HEK293 (cell line): Measurements from ENCODE around the gene CLIC4.

Source experiments
- CTCF ChIA-PET: fragments of 350-600 bp; formaldehyde crosslinking; extraction: SDS; loops from one replicate; lab custom pipeline; 2021; ENCODE audit warnings: antibody characterized with exemption; lab: Yijun Ruan, JAX
- POLR2A ChIA-PET: fragments of 300-600 bp; formaldehyde crosslinking; extraction: SDS; loops from one replicate; lab custom pipeline; 2020; ENCODE audit warnings: antibody characterized with exemption, inconsistent platforms; lab: Yijun Ruan, JAX
- H3K27ac ChIP-seq: fragments of 200-500 bp; sonication (Bioruptor generic); 2 replicates; pipeline ENCODE4 v1.5.1; 2014; ENCODE audit warnings: low read depth, low read length, control low read depth, inconsistent platforms; ENCODE audit errors: extremely low read depth
- H3K36me3 ChIP-seq, 2 experiments: fragments of 200-500 bp in 1 of 2; sonication (Bioruptor generic) in 1 of 2; 1 replicate in 1 of 2; 2 replicates in 1 of 2; pipeline ENCODE4 v1.5.1; 2014 to 2017; ENCODE audit warnings: inconsistent platforms in 2 of 2, low read length in 2 of 2; ENCODE audit not compliant: control insufficient read depth in 2 of 2, insufficient read depth in 1 of 2
- H3K4me1 ChIP-seq: fragments of 200-500 bp; sonication (Bioruptor generic); 2 replicates; pipeline ENCODE4 v1.5.1; 2014; ENCODE audit warnings: mild to moderate bottlenecking, low read length, inconsistent platforms; ENCODE audit not compliant: control insufficient read depth, insufficient read depth
- H3K4me3 ChIP-seq: 2 replicates; pipeline ENCODE4 v1.5.1; 2011; ENCODE audit warnings: low read depth, mild to moderate bottlenecking, control low read depth, low read length, moderate library complexity
- H3K9me3 ChIP-seq: fragments of 200-500 bp; sonication (Bioruptor generic); 2 replicates; pipeline ENCODE4 v1.5.1; 2014; ENCODE audit warnings: low read depth, low read length, inconsistent platforms; ENCODE audit not compliant: control insufficient read depth, insufficient read depth
- PRDM1 ChIP-seq: fragments of 450-650 bp; formaldehyde crosslinking; IDR thresholded peaks from 2 replicates; pipeline ENCODE4; 2016; ENCODE audit warnings: missing biosample characterization, missing genetic modification characterization
- SETDB1 ChIP-seq: IDR thresholded peaks from one replicate; pipeline ENCODE4 v1.6.1; 2017; ENCODE audit warnings: mild to moderate bottlenecking, low read length, moderate library complexity, mixed read lengths; ENCODE audit not compliant: insufficient read length
- ZBTB21 ChIP-seq: fragments of 450-650 bp; formaldehyde crosslinking; IDR thresholded peaks from 2 replicates; pipeline ENCODE4 v1.5.1; 2017; ENCODE audit warnings: missing biosample characterization, missing genetic modification characterization
- ZNF121 ChIP-seq: fragments of 450-650 bp; formaldehyde crosslinking; IDR thresholded peaks from 2 replicates; pipeline ENCODE4 v1.5.1; 2016; ENCODE audit warnings: missing biosample characterization, missing genetic modification characterization
- ZNF311 ChIP-seq: fragments of 450-650 bp; formaldehyde crosslinking; IDR thresholded peaks from 2 replicates; pipeline ENCODE4 v1.5.1; 2017; ENCODE audit warnings: missing biosample characterization, missing genetic modification characterization, borderline replicate concordance
- ZNF341 ChIP-seq: fragments of 450-650 bp; formaldehyde crosslinking; IDR thresholded peaks from 2 replicates; pipeline ENCODE4; 2016; ENCODE audit warnings: low read depth, missing biosample characterization, missing genetic modification characterization
- ZNF350 ChIP-seq: fragments of 450-650 bp; formaldehyde crosslinking; IDR thresholded peaks from 2 replicates; pipeline ENCODE4 v1.5.0; 2017; ENCODE audit warnings: missing biosample characterization, mild to moderate bottlenecking, missing genetic modification characterization
- ZNF514 ChIP-seq: fragments of 450-650 bp; formaldehyde crosslinking; IDR thresholded peaks from 2 replicates; pipeline ENCODE4 v1.5.1; 2016; ENCODE audit warnings: missing biosample characterization, missing genetic modification characterization
- ZNF621 ChIP-seq: fragments of 450-650 bp; formaldehyde crosslinking; IDR thresholded peaks from 2 replicates; pipeline ENCODE4 v1.5.1; 2017; ENCODE audit warnings: missing biosample characterization, missing genetic modification characterization
- ZNF626 ChIP-seq: fragments of 450-650 bp; sonication (Bioruptor Pico); formaldehyde crosslinking; IDR thresholded peaks from 2 replicates; pipeline ENCODE4 v1.5.1; 2018; ENCODE audit warnings: missing biosample characterization, missing genetic modification characterization, inconsistent platforms
- ZNF654 ChIP-seq: fragments of 450-650 bp; formaldehyde crosslinking; IDR thresholded peaks from 2 replicates; pipeline ENCODE4 v1.5.1; 2016; ENCODE audit warnings: low read depth, missing biosample characterization, missing genetic modification characterization
- ZNF670 ChIP-seq: fragments of 450-650 bp; formaldehyde crosslinking; IDR thresholded peaks from 2 replicates; pipeline ENCODE4 v1.5.1; 2016; ENCODE audit warnings: missing biosample characterization, missing genetic modification characterization, low read depth
- ZNF837 ChIP-seq: fragments of 450-650 bp; formaldehyde crosslinking; IDR thresholded peaks from 2 replicates; pipeline ENCODE4 v1.5.1; 2016; ENCODE audit warnings: missing biosample characterization, missing genetic modification characterization
- TF ChIP-seq, protein P1 (sequence below): fragments of 450-650 bp; formaldehyde crosslinking; IDR thresholded peaks from 2 replicates; pipeline ENCODE4 v1.5.1; 2017; ENCODE audit warnings: missing biosample characterization, mild to moderate bottlenecking, missing genetic modification characterization, moderate library complexity
- TF ChIP-seq, protein P2 (sequence below): fragments of 450-650 bp; formaldehyde crosslinking; IDR thresholded peaks from 2 replicates; pipeline ENCODE4 v1.5.1; 2017; ENCODE audit warnings: missing biosample characterization, missing genetic modification characterization
- TF ChIP-seq, protein P3 (sequence below): fragments of 450-650 bp; formaldehyde crosslinking; IDR thresholded peaks from 2 replicates; pipeline ENCODE4 v1.5.1; 2016; ENCODE audit warnings: missing biosample characterization, missing genetic modification characterization
- TF ChIP-seq, protein P4 (sequence below): fragments of 450-650 bp; formaldehyde crosslinking; IDR thresholded peaks from 2 replicates; pipeline ENCODE4 v1.5.1; 2017; ENCODE audit warnings: missing biosample characterization, missing genetic modification characterization

Gene CLIC4

DNA sequence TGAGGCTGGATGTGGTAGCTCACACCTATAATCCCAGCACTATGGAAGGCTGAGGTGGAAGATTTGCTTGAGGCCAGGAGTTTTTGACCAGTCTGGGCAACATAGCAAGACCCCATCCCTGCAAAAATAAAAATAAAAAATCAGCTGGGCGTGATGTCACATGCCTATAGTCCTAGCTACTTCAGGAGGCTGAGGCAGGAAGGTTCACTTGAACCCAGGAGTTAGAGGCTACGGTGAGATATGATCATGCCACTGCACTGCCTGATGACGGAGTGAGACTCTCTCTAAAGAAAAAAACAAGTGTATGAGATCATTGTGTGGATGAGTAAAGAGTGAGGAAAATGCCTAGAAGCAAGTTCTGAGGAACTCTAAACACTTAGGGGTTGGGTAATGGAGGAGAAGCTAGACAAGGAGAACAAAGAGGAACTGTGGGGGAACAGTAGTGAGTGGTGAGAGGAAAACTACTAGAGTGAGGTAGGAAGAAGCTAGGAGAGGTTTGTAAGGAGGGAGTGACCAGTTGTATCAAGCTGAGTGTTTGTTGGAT is 17.0 kb downstream of the CLIC4 start (continued):
- no peak for TF ChIP-seq ZNF311 (tag by site-specific recombination)
- TF ChIP-seq ZNF654 (tag by site-specific recombination), result no peak
- TF ChIP-seq ZNF350, result no peak
- TF ChIP-seq ZNF514 (tag by site-specific recombination), result no peak
- TF ChIP-seq ZNF341, result no peak
- peak; percentile 64 for TF ChIP-seq SETDB1
- TF ChIP-seq ZNF121, result peak; percentile 87
- no peak for TF ChIP-seq ZNF670 (tag by site-specific recombination)
- TF ChIP-seq, protein P1, sequence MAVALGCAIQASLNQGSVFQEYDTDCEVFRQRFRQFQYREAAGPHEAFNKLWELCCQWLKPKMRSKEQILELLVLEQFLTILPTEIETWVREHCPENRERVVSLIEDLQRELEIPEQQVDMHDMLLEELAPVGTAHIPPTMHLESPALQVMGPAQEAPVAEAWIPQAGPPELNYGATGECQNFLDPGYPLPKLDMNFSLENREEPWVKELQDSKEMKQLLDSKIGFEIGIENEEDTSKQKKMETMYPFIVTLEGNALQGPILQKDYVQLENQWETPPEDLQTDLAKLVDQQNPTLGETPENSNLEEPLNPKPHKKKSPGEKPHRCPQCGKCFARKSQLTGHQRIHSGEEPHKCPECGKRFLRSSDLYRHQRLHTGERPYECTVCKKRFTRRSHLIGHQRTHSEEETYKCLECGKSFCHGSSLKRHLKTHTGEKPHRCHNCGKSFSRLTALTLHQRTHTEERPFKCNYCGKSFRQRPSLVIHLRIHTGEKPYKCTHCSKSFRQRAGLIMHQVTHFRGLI (tag by site-specific recombination), result no peak
- no peak for TF ChIP-seq ZNF621
- peak; percentile 57 for TF ChIP-seq ZBTB21 (tag by site-specific recombination)
- peak; percentile 74 for TF ChIP-seq PRDM1 (tag by site-specific recombination)
- no peak for TF ChIP-seq ZNF626
- TF ChIP-seq, protein P2, sequence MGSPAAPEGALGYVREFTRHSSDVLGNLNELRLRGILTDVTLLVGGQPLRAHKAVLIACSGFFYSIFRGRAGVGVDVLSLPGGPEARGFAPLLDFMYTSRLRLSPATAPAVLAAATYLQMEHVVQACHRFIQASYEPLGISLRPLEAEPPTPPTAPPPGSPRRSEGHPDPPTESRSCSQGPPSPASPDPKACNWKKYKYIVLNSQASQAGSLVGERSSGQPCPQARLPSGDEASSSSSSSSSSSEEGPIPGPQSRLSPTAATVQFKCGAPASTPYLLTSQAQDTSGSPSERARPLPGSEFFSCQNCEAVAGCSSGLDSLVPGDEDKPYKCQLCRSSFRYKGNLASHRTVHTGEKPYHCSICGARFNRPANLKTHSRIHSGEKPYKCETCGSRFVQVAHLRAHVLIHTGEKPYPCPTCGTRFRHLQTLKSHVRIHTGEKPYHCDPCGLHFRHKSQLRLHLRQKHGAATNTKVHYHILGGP (tag by site-specific recombination), result no peak
- TF ChIP-seq, protein P3, sequence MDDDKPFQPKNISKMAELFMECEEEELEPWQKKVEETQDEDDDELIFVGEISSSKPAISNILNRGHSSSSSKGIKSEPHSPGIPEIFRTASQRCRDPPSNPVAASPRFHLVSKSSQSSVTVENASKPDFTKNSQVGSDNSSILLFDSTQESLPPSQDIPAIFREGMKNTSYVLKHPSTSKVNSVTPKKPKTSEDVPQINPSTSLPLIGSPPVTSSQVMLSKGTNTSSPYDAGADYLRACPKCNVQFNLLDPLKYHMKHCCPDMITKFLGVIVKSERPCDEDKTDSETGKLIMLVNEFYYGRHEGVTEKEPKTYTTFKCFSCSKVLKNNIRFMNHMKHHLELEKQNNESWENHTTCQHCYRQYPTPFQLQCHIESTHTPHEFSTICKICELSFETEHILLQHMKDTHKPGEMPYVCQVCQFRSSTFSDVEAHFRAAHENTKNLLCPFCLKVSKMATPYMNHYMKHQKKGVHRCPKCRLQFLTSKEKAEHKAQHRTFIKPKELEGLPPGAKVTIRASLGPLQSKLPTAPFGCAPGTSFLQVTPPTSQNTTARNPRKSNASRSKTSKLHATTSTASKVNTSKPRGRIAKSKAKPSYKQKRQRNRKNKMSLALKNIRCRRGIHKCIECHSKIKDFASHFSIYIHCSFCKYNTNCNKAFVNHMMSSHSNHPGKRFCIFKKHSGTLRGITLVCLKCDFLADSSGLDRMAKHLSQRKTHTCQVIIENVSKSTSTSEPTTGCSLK (tag by site-specific recombination), result no peak
- TF ChIP-seq ZNF837, result no peak

DNA sequence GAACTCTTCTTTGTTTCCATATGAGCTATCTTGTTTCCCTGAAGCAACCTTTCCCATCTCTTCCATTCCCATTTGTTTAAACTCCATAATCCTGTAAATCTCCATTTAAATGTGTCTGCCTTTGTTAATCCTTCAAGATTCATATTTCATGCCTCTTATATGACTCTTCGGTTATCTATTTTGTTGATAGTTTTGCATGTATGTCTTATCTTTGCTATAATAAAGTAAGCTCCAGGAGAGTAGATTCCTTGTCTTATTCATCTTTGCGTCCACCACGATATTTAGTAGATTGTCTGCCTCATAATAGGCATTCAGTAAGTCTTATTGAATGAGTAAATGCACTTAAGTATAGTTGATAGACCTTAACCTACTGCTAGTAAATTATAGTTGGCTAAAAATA is 18.4 kb downstream of the CLIC4 start:
- CTCF ChIA-PET, result interaction anchor here (1.7 to 4.0 kb wide), 2 partner anchors 73 to 75 kb away, joined by 3 to 21 read pairs; no protein-coding TSS in a partner anchor
- TF ChIP-seq, protein P4, sequence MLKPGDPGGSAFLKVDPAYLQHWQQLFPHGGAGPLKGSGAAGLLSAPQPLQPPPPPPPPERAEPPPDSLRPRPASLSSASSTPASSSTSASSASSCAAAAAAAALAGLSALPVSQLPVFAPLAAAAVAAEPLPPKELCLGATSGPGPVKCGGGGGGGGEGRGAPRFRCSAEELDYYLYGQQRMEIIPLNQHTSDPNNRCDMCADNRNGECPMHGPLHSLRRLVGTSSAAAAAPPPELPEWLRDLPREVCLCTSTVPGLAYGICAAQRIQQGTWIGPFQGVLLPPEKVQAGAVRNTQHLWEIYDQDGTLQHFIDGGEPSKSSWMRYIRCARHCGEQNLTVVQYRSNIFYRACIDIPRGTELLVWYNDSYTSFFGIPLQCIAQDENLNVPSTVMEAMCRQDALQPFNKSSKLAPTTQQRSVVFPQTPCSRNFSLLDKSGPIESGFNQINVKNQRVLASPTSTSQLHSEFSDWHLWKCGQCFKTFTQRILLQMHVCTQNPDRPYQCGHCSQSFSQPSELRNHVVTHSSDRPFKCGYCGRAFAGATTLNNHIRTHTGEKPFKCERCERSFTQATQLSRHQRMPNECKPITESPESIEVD (tag by site-specific recombination), result peak; percentile 33; the same call in 1 of the 2 replicates
- no peak for TF ChIP-seq ZNF837
- TF ChIP-seq, all 188 proteins: peak for 1
- H3K9me3 ChIP-seq, result no peaks in the 10 kb centered on the region
- H3K27ac ChIP-seq, result no peak overlapping the region
- H3K4me3 ChIP-seq, result no peak overlapping the region
- POLR2A ChIA-PET, result interaction anchor here (0.7 to 5.0 kb wide), 3 partner anchors 10 to 18 kb away, joined by 11 to 21 read pairs (median 12); partner anchors contain the start of gene CLIC4
- H3K4me1 ChIP-seq, result peaks cover 8% of the 10 kb centered on the region
- no peaks in the 10 kb centered on the region; a peak in 1 of 3 replicates for H3K36me3 ChIP-seq
